Right lung (tissue), 5 donors: ENCODE measurements around the gene UNC79. TPM values are rescaled to one million over a fixed set of nuclear protein-coding genes. Genes with fewer than 3 reads are reported as not detected.

Experiments used
- DNase-seq, 2 donors: peaks; one replicate each; pipeline ENCODE4 v3.0.0-alpha.2; 2013
- polyA plus RNA-seq, 5 donors: library from polyadenylated mRNA; unstranded; fragments of 120-200 nt; gene quantifications; one replicate each; pipeline versions ENCODE4 v1.2.1 to v1.2.3, GENCODE V29; 2013; ENCODE audit warnings: inconsistent platforms in 1 of 5, low replicate concordance in 1 of 5; ENCODE audit not compliant: insufficient read length in 5 of 5, insufficient read depth in 1 of 5

The UNC79 gene
- polyA plus RNA-seq, 5 donors, result 0.31 to 0.59 (median 0.55) TPM

- DNase-seq, result no peak
Observed at GRCh38 chr14:93727039-93727740, 296.5 kb downstream of the UNC79 start.

DNA sequence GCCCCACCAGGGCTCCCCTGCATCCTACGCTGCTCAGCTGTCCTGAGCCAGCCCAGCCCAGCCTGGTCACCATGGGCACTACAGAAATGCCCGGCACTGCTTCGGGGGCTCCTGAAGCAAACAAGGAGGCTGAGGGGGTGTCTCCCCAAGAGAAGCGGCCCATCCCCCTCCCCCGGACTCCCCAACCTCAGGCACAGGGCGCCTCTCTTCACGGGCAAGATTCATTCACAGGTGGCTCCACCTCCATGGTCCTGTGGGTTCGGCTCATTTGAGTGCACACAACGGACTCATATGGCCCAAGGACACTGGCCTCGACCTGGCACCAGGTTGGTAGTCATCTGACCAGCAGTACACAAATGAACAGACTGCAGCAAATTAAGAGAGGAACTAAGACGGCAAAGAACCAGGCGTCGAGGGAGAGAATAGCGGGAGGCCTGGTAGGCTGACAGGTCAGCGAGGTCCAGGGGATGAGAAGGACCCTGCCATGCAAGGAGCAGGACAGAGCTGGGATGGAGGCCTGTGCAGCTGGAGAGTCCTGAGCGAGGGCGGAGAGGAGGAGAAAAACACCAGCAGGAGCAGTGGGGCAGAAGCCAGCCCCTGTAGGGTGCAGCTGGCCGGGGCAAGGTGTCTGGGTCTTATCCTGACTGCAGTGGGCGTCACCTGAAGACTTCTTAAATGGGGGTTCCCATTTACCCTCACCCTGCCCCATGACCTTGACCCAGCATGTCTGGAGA, 297.3 kb downstream of the UNC79 start:
- DNase-seq, result no peak

DNA sequence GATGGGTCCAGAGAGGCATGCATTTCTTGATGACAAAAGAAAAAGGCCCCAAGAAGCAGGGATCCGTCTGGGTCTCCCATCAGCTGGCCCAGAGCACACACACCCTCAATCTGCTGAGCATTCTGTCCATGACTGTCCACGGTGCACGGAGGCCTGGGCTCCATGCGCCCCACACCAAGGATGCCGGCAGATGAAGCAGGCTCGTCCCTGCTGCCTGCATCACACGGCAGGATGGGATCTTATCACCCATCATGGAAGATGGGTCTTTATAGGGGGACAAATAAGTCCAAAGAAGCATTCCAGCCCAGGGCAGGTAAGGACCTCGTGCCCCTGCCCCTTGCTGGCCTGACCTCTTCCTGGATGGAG, 297.9 kb downstream of the UNC79 start:
- no peak for DNase-seq

DNA sequence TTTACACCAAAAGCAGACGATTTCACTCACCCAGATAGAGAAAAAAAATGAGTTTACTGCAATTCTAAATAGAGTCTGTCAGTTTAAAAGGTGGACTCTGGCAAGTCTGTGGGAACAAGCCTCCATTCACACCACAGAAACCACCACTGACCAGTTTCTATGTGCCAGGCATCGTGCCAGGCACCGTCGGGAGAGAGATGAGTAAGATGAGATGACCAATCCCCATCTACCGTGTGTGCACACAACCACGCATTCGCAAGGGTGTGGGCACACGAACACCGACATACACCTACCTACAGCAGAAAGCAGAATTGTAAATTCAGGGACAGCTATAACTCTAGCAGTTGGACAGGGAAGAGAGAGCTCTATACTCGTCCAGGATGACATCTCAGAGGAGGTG, 299.3 kb downstream of the UNC79 start:
- no peak for DNase-seq

GRCh38 chr14:93731753-93732152, 301.0 kb downstream of the UNC79 start:
- DNase-seq, result no peak

- no peak for DNase-seq
Observed at GRCh38 chr14:93732524-93732923, 301.8 kb downstream of the UNC79 start.

DNA sequence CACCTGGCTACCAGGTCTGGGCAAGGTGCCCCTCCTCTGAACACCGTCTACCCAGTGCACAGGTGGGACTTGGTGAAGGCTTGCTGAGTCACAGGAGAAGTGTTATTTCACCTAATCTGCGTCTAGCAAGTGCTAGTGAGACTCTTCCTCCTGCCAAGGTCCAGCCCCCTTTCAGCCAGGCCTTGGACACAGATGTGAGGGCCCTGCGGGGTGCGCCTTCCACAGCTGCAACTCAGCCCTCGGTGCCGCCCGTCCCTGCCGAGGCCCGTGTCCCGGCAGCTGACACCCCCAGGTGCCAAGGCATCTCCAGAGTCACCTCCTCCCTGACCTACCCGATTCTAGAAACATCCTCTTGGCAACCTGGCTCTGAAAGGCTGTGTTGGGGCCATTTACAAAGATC, 302.5 kb downstream of the UNC79 start:
- no peak for DNase-seq

DNA sequence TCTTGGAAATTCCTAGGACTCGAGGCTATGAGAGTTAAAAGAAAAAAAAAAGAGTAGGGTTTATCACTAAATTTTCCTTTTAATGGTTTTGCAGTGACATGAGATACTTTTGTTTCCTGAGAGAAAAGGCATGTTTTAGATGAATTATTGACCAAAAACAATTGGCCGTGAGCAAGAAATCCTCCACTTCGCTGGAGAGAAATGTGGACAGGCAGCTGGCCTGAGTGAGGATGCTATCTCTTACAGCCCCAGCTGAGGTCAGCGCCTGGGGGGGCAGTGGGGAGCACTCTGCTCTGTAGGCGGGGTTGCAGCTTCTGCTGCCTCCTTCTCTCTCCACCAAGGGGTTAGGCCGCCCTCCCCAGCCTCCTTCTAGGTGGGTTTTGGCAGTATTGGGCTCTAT, 302.9 kb downstream of the UNC79 start:
- no peak for DNase-seq

GRCh38 chr14:93734086-93734822, 303.5 kb downstream of the UNC79 start:
- no peak for DNase-seq

DNA sequence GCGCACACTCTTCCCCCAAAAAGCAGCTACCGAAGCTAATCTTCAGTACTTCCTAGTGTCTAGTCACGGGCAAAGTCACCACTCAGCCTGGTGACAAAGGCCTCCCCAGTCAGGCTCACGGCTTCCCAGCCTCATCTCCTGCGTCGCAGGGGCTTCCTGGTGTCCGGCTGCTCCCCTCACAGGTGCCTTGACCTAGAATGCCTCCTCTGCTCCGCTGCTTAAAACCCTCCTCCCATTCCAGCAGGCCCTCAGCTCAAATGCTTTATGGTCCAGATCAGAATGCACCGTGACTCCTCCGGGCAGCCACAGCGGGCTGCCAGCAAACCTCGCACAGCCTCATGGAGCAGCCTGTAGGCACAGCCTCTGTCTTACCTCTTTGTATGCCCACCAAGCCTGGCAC, 304.5 kb downstream of the UNC79 start:
- no peak for DNase-seq

DNA sequence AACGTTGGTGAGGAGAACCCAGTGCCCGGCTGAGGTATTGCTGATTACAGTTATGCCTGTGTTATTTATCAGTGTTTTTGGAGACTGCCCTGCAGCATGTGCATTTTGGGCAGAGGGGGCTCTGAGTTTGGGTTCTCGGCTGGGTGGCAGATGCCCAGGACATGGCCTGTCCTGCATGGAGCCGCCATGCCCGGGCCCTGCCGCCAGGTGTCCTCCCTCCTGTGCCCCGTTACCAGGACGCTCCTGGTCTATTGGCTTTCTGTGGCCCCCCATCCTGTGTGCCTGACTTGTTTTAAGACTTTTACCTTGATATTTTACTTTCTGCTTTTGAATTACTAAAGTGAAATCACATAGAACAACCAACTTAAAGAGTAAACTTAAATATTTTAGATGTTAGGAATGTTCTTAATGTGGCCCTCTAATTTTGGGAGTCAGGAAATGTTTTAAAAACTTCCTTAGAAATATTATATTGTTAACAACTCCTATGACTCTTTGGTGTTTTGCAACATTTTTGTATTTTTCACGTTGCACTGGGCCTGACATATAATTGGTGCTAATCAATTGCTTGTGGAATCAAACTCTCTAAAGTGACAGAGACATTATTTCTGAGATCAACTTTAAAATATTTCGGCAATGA, 305.8 kb downstream of the UNC79 start:
- no peak for DNase-seq

DNA sequence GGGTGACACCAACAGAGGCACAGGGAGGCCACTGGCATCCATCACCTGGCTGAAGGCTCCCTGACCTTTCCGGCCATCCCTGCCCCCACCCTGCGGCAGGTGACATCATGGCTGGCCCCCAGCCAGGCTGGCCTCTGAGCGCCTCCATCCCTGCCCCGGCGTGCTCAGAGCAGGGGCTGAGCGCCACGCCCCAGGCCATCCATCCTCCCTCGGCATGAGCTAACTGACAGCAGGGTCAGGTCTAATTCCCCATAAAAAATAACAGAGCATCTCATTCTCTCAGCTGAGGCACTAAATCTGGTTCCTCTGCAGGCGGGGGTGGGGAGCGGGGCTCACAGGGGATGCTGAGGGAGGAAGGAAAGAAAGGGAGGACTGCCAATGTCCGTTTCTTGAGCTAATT, 306.9 kb downstream of the UNC79 start:
- DNase-seq, result no peak

GRCh38 chr14:93741556-93742230, 311.0 kb downstream of the UNC79 start:
- DNase-seq, result no peak

DNA sequence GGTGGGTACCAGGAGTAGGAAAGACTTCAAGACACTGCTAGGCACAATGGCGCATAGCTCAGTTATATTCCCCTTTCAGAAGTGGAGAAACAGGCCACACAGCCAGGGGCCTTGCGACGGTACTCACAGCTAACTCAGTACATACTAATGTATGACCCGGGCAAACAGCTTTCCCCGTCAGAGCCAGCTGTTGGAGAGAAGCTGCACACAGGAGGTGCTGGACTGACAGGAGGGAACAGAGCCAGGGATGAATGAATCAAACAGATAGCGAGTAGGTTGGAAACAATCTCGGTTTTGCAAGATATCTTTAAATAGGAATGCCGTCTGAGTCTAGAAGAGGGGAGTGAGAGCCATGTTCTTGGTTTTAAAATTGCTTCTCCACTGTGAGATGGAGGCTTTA, 312.0 kb downstream of the UNC79 start:
- no peak for DNase-seq

GRCh38 chr14:93743270-93744060, 312.7 kb downstream of the UNC79 start:
- DNase-seq, result no peak

GRCh38 chr14:93744176-93744575, 313.4 kb downstream of the UNC79 start:
- DNase-seq, result no peak

DNA sequence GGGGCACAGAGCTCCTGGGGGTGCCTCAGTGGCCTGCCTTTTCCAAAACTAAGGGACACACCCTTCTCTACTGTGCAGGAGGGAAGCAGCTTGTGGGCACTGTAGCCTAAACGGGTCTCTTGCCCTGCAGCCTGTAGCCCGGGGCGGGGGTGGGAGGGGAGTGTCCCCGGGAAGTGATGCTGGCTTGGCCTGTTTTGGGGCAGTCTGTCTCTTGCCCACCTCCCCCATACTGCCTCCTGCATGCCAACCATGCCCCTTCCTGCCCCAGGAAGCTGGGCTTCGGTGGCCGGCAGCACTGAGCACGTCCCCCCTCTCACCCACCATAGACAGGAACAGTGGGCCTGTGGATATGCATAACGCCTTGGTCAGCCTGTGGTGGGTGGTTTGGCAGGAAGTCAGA, 314.1 kb downstream of the UNC79 start:
- DNase-seq, result no peak

DNA sequence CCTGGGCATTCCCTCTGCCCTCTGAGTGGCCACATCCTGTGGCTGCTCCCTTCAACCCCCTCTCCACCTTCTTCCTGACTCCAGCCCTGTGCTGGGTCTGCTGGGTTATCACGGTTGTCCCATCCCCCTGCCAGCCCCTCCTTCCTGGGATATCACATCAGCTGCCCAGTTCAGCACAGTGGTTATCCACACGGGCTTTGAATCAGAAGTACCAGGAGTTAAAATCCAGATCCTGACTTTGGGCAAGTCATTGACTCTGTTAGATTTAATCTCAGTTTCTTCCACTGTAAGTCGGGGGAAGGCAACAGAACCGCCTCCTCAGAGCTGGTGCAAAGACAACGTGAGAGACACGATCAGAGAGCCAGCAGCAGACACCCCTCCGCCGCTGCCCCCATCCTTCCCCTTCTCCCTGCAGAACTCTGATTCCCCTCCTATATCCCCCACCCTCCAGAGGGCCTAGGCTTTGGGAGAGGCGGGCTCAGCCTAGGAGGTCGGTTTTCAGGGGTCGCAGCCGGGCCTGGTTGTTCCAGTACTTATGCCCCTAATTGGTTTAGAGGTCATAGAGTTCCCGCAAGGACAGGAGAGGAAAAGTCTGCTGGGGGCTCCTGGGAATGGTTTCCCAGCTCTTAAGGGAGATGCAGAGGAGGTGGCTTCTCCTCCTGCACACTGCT, 315.0 kb downstream of the UNC79 start:
- no peak for DNase-seq

DNA sequence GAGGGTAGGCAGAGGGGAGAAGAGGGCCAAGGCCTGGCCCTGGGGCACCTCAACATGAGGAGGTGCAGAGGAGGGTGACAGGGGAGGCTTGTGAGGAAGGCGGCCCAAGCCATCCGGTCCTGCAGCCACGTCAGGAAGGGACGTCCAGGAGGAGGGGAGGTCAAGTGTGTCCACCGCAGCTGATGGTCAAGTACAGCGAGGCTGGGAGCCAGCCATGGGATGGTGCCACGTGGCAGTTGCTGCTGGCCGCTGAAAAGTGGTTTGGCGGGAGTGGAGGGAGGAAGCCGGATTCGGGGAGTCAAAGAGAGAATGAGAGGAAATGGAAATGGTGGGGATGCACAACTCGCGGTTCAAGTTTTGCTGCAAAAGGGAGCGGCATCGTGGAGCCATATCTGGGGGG, 316.4 kb downstream of the UNC79 start:
- DNase-seq, result no peak

DNA sequence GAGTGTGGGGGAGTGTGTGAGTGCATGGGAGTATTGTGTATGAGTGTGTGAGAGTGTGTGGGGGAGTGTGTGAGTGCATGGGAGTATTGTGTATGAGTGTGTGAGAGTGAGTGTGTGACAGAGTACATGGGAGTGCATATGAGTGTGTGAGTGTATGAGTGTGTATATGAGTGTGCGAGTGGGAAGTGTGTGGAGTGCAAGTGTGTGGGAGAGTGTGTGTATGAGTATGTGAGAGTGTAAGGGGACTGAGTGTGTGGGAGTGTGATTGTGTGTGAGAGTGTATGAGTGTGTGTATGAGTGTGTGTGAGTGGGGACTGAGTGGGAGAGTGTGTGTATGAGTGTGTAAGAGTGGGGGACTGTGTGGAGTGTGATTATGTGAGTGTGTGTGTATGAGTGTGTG, 316.8 kb downstream of the UNC79 start:
- no peak for DNase-seq
